Smooth muscle cell (in vitro differentiated cells): ENCODE data around the gene TMEM44. TPM values are rescaled to one million over a fixed set of nuclear protein-coding genes. Genes with fewer than 3 reads are reported as not detected.

Experiments used
- DNase-seq: peaks from one replicate; lab custom pipeline; 2025; ENCODE audit not compliant: unreplicated experiment; lab: John Stamatoyannopoulos, UW
- H2AFZ ChIP-seq: fragments of 200-600 bp; sonication (generic); 2 replicates; pipeline ENCODE4 v1.6.0; 2016; ENCODE audit warnings: antibody characterized with exemption, low read depth, mild to moderate bottlenecking
- H3F3A ChIP-seq: fragments of 200-600 bp; sonication (generic); 2 replicates; pipeline ENCODE4 v1.6.0; 2017; ENCODE audit warnings: antibody characterized with exemption, low read depth
- H3K27ac ChIP-seq: fragments of 200-600 bp; sonication (generic); 2 replicates; pipeline ENCODE4 v1.5.1; 2016; ENCODE audit warnings: low read depth, mild to moderate bottlenecking
- H3K27me3 ChIP-seq: fragments of 200-600 bp; sonication (generic); 2 replicates; pipeline ENCODE4 v1.6.1; 2016; ENCODE audit warnings: low read depth, mild to moderate bottlenecking
- H3K36me3 ChIP-seq: fragments of 200-600 bp; sonication (generic); 2 replicates; pipeline ENCODE4 v1.5.1; 2016; ENCODE audit warnings: low read depth
- H3K4me1 ChIP-seq: fragments of 200-600 bp; sonication (generic); 2 replicates; pipeline ENCODE4 v1.5.1; 2016; ENCODE audit warnings: low read depth
- H3K4me2 ChIP-seq: fragments of 200-600 bp; sonication (generic); 2 replicates; pipeline ENCODE4 v1.6.0; 2016; ENCODE audit warnings: mild to moderate bottlenecking
- H3K4me3 ChIP-seq: fragments of 200-600 bp; sonication (generic); 2 replicates; pipeline ENCODE4 v1.5.1; 2016; ENCODE audit warnings: mild to moderate bottlenecking
- H3K79me2 ChIP-seq: fragments of 200-600 bp; sonication (generic); 2 replicates; pipeline ENCODE4 v1.6.0; 2016; ENCODE audit warnings: low read depth, mild to moderate bottlenecking
- H3K9ac ChIP-seq: fragments of 200-600 bp; sonication (generic); 2 replicates; pipeline ENCODE4 v1.6.0; 2016; ENCODE audit warnings: low read depth
- H3K9me3 ChIP-seq: fragments of 200-600 bp; sonication (generic); replicated peaks from 2 replicates; pipeline ENCODE4 v1.5.1; 2016; ENCODE audit warnings: low read depth
- H4K20me1 ChIP-seq: fragments of 200-600 bp; sonication (generic); 2 replicates; pipeline ENCODE4 v1.6.0; 2016; ENCODE audit warnings: low read depth
- CTCF ChIP-seq: fragments of 200-600 bp; sonication (generic); IDR thresholded peaks from 2 replicates; pipeline ENCODE4 v1.5.1; 2017; ENCODE audit warnings: borderline replicate concordance, mild to moderate bottlenecking, antibody characterized with exemption; ENCODE audit not compliant: insufficient read depth, poor library complexity, severe bottlenecking
- WGBS: methylation state at CpG from one replicate; pipeline ENCODE4 v1.1.7; 2016; ENCODE audit warnings: low lambda C conversion rate; 5-methylcytosine and 5-hydroxymethylcytosine counted together
- polyA plus RNA-seq: library from polyadenylated mRNA; unstranded; fragments of >200 nt; fragmentation: Nextera tagmentation; extraction: Ambion mirVana; gene quantifications from 2 replicates; pipeline ENCODE4 v1.2.1, GENCODE V29; 2016
- total RNA-seq: library from RNA; depleted of rRNA; stranded (reverse); fragments of >200 nt; gene quantifications from 2 replicates; pipeline ENCODE4 v1.2.3, GENCODE V29; 2014

The TMEM44 gene
- total and polyA plus RNA-seq, 2 experiments from 2014 or later, result 12.7 to 18.4 TPM

- Histone ChIP-seq H3K27ac (no peak overlapping the region), H3K9me3 (no peaks in the 10 kb centered on the region), H2AFZ (no peak overlapping the region), H3K79me2 (no peaks in the 10 kb centered on the region), H3K27me3 (no peaks in the 10 kb centered on the region), H3K4me1 (no peaks in the 10 kb centered on the region), H3K4me3 (no peak overlapping the region), H3K9ac (no peak overlapping the region), H3K36me3 (no peaks in the 10 kb centered on the region), H3K4me2 (no peak overlapping the region), H3F3A (no peaks in the 10 kb centered on the region), H4K20me1 (no peaks in the 10 kb centered on the region)
- no peak for DNase-seq
- TF ChIP-seq CTCF, result no peak
- WGBS, result 87% methylated on average over 13 of the region's 13 CpGs
These were observed 76.8 kb downstream of the TMEM44 start for GRCh38 chr3:194556086-194557056.

- Histone ChIP-seq H3K9me3 (no peaks in the 10 kb centered on the region), H3K4me3 (no peak overlapping the region), H3K4me1 (peaks cover 2% of the 10 kb centered on the region), H2AFZ (no peak overlapping the region), H3K27me3 (no peaks in the 10 kb centered on the region), H3F3A (peaks cover 1% of the 10 kb centered on the region), H3K4me2 (no peak overlapping the region), H3K36me3 (no peaks in the 10 kb centered on the region), H3K27ac (no peak overlapping the region), H3K9ac (no peak overlapping the region), H3K79me2 (no peaks in the 10 kb centered on the region), H4K20me1 (no peaks in the 10 kb centered on the region)
- no peak for DNase-seq
- no peak for TF ChIP-seq CTCF
- WGBS, result 88% methylated on average over 15 of the region's 15 CpGs
These were observed 77.8 kb downstream of the TMEM44 start for GRCh38 chr3:194555175-194556062.

GRCh38 chr3:194554473-194555123 is 78.6 kb downstream of the TMEM44 start:
- 87% methylated on average over 10 of the region's 10 CpGs for WGBS
- no peaks in the 10 kb centered on the region for H3K79me2 ChIP-seq
- no peak for TF ChIP-seq CTCF
- no peaks in the 10 kb centered on the region for H3K9me3 ChIP-seq
- no peaks in the 10 kb centered on the region for H3K27me3 ChIP-seq
- no peak overlapping the region for H3K9ac ChIP-seq
- no peak for DNase-seq
- H2AFZ ChIP-seq, result no peak overlapping the region
- no peak overlapping the region for H3K4me3 ChIP-seq
- peaks cover 4% of the 10 kb centered on the region for H3K4me1 ChIP-seq
- peaks cover 3% of the 10 kb centered on the region for H3F3A ChIP-seq
- H4K20me1 ChIP-seq, result no peaks in the 10 kb centered on the region
- no peaks in the 10 kb centered on the region for H3K36me3 ChIP-seq
- no peak overlapping the region for H3K27ac ChIP-seq
- no peak overlapping the region for H3K4me2 ChIP-seq
